Prostate gland (tissue), 2 donors: ENCODE results near the gene TRIM26.

Source experiments
- POLR2A ChIP-seq: fragments of 450-650 bp; IDR thresholded peaks from one replicate; pipeline ENCODE4 v1.6.1; 2016; ENCODE audit warnings: antibody characterized with exemption, mild to moderate bottlenecking
- POLR2AphosphoS5 ChIP-seq: sonication (generic); formaldehyde crosslinking; IDR thresholded peaks from one replicate; pipeline ENCODE4 v1.6.1; 2017; ENCODE audit warnings: antibody characterized with exemption
- TF ChIP-seq, protein P1 (sequence below), 4 experiments: fragments of 200-600 bp in 2 of 4; fragments of 450-650 bp in 2 of 4; sonication (generic) in 2 of 4; IDR thresholded peaks; 1 replicate in 3 of 4; 2 replicates in 1 of 4; pipeline ENCODE4 v1.5.1; 2016 to 2019; ENCODE audit warnings: antibody characterized with exemption in 4 of 4, mild to moderate bottlenecking in 2 of 4, moderate library complexity in 2 of 4

DNA sequence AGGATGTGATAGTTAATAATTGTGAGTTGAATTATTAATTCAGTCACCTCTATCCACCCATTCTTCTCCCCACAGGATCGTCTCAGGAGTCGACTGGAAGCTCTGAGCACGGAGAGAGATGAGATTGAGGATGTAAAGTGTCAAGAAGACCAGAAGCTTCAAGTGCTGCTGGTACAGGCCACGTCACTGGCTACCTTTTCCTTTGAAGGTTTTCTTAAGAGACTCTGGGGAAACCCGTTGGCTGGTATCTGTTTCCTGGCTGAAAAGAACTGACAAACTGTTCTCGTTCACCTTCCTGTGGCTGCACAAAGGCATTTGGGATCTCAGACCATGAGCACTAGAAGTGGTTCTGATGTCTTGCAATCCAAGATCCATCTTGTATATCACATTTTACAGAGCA, 46.1 kb downstream of the TRIM26 start:
- TF ChIP-seq, protein P1, sequence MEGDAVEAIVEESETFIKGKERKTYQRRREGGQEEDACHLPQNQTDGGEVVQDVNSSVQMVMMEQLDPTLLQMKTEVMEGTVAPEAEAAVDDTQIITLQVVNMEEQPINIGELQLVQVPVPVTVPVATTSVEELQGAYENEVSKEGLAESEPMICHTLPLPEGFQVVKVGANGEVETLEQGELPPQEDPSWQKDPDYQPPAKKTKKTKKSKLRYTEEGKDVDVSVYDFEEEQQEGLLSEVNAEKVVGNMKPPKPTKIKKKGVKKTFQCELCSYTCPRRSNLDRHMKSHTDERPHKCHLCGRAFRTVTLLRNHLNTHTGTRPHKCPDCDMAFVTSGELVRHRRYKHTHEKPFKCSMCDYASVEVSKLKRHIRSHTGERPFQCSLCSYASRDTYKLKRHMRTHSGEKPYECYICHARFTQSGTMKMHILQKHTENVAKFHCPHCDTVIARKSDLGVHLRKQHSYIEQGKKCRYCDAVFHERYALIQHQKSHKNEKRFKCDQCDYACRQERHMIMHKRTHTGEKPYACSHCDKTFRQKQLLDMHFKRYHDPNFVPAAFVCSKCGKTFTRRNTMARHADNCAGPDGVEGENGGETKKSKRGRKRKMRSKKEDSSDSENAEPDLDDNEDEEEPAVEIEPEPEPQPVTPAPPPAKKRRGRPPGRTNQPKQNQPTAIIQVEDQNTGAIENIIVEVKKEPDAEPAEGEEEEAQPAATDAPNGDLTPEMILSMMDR (IDR thresholded peaks at IDR 0.05): no peak
- TF ChIP-seq POLR2A (no peak), POLR2AphosphoS5 (no peak)
